Activated B cell treated with CpG ODN at 0.5 μM for 24 hours (primary cell): ENCODE results near the gene PLEKHA1. TPM values are rescaled to one million over a fixed set of nuclear protein-coding genes. Genes with fewer than 3 reads are reported as not detected.

Source experiments
- ATAC-seq: fragments of 200-7000 bp; cut with Tn5 transposase; one replicate; pipeline ENCODE4 v1.10.0; 2021; ENCODE audit warnings: low read depth, mild to moderate bottlenecking, moderate library complexity
- CTCF ChIA-PET: fragments of 350-600 bp; sonication (Branson Sonifier 250); formaldehyde crosslinking; loops from one replicate; lab custom pipeline; 2021; ENCODE audit warnings: antibody characterized with exemption; lab: Charles Lee
- POLR2A ChIA-PET: fragments of 350-600 bp; sonication (Branson Sonifier 250); formaldehyde crosslinking; loops from one replicate; lab custom pipeline; 2021; ENCODE audit warnings: antibody characterized with exemption; lab: Charles Lee
- DNase-seq: peaks from one replicate; pipeline ENCODE4 v3.0.0; 2022
- H3K27ac Mint-ChIP-seq: one replicate; pipeline ENCODE4 v1.8.0; 2020; ENCODE audit warnings: mixed read lengths
- H3K27me3 Mint-ChIP-seq: one replicate; pipeline ENCODE4 v1.8.0; 2021; ENCODE audit warnings: mixed read lengths
- H3K36me3 Mint-ChIP-seq: one replicate; pipeline ENCODE4 v1.8.0; 2021; ENCODE audit warnings: low read depth, mixed read lengths
- H3K4me1 Mint-ChIP-seq: one replicate; pipeline ENCODE4 v1.8.0; 2021; ENCODE audit warnings: mixed read lengths
- H3K4me3 Mint-ChIP-seq: one replicate; pipeline ENCODE4 v1.8.0; 2020; ENCODE audit warnings: mild to moderate bottlenecking, mixed read lengths
- H3K9me3 Mint-ChIP-seq: one replicate; pipeline ENCODE4 v1.8.0; 2020; ENCODE audit warnings: mixed read lengths
- CTCF ChIP-seq: fragments of 200-600 bp; IDR thresholded peaks from one replicate; pipeline ENCODE4 v1.8.0; 2022; ENCODE audit warnings: antibody characterized with exemption, mild to moderate bottlenecking
- intact Hi-C: fragments of 100-400 bp; cut with micrococcal nuclease; formaldehyde crosslinking; loops from one replicate; pipeline ENCODE4 v1.15.1; 2024
- total RNA-seq: library from RNA; stranded (reverse); gene quantifications from 2 replicates; pipeline ENCODE4 v1.2.3, GENCODE V29; 2022

PLEKHA1 gene
- total RNA-seq, 1 donor from 2014 or later, result 12.8 TPM

GRCh38 chr10:122462533-122463465 lies 88.3 kb downstream of the PLEKHA1 start:
- intact Hi-C loops, result no loop called here
- POLR2A ChIA-PET, result no interaction called here
- CTCF ChIA-PET, result no interaction called here

GRCh38 chr10:122463466-122464249 lies 89.2 kb downstream of the PLEKHA1 start:
- Mint-ChIP-seq H3K27me3 (peaks cover 47% of the 10 kb centered on the region), H3K36me3 (no peaks in the 10 kb centered on the region), H3K9me3 (no peaks in the 10 kb centered on the region), H3K27ac (no peak overlapping the region), H3K4me1 (peaks cover 14% of the 10 kb centered on the region), H3K4me3 (peak overlapping the region; percentile 11)
- intact Hi-C loops, result no loop called here
- DNase-seq (no peak), ATAC-seq (no peak)
- no peak for TF ChIP-seq CTCF
- POLR2A ChIA-PET, result no interaction called here
- CTCF ChIA-PET, result no interaction called here

More at GRCh38 chr10:122462533-122463465, 88.3 kb downstream of the PLEKHA1 start:
- Mint-ChIP-seq H3K27me3 (peaks cover 55% of the 10 kb centered on the region), H3K4me3 (peak overlapping the region; percentile 56), H3K36me3 (no peaks in the 10 kb centered on the region), H3K9me3 (no peaks in the 10 kb centered on the region), H3K27ac (no peak overlapping the region), H3K4me1 (peaks cover 14% of the 10 kb centered on the region)
- TF ChIP-seq CTCF, result no peak
- ATAC-seq, result no peak
- DNase-seq, result no peak

- POLR2A ChIA-PET, result no interaction called here
- Mint-ChIP-seq H3K27me3 (peaks cover 42% of the 10 kb centered on the region), H3K36me3 (no peaks in the 10 kb centered on the region), H3K9me3 (no peaks in the 10 kb centered on the region), H3K4me3 (no peak overlapping the region), H3K4me1 (peaks cover 14% of the 10 kb centered on the region), H3K27ac (no peak overlapping the region)
- CTCF ChIA-PET, result no interaction called here
- TF ChIP-seq CTCF, result no peak
- intact Hi-C loops, result no loop called here
- no peak for ATAC-seq
- no peak for DNase-seq
Observed at GRCh38 chr10:122464250-122464510, 89.7 kb downstream of the PLEKHA1 start.

GRCh38 chr10:122464586-122464985 lies 90.1 kb downstream of the PLEKHA1 start:
- TF ChIP-seq CTCF, result no peak
- Mint-ChIP-seq H3K27me3 (peaks cover 38% of the 10 kb centered on the region), H3K4me1 (peaks cover 14% of the 10 kb centered on the region), H3K27ac (no peak overlapping the region), H3K36me3 (no peaks in the 10 kb centered on the region), H3K9me3 (no peaks in the 10 kb centered on the region), H3K4me3 (no peak overlapping the region)
- intact Hi-C loops, result no loop called here
- ChIA-PET POLR2A (no interaction called here), CTCF (no interaction called here)
- DNase-seq, result no peak
- ATAC-seq, result no peak

- no peaks in the 10 kb centered on the region for H3K9me3 Mint-ChIP-seq
- H3K4me3 Mint-ChIP-seq, result no peak overlapping the region
- no peak for TF ChIP-seq CTCF
- intact Hi-C loops, result no loop called here
- POLR2A ChIA-PET, result no interaction called here
- peaks cover 13% of the 10 kb centered on the region for H3K4me1 Mint-ChIP-seq
- no peaks in the 10 kb centered on the region for H3K36me3 Mint-ChIP-seq
- CTCF ChIA-PET, result no interaction called here
- ATAC-seq, result no peak
- DNase-seq, result no peak
- H3K27ac Mint-ChIP-seq, result no peak overlapping the region
- H3K27me3 Mint-ChIP-seq, result peaks cover 34% of the 10 kb centered on the region
Observed at GRCh38 chr10:122465401-122466040, 91.0 kb downstream of the PLEKHA1 start.
